ENCODE data around the gene PLCE1. TPM values are rescaled to one million over a fixed set of nuclear protein-coding genes. Genes with fewer than 3 reads are reported as not detected.

Gene PLCE1
- total and polyA plus RNA-seq, 2 of the 8 experiments (the other 6 are each of a cell fraction or from before 2014, with no cell fraction given) = 0.05 to 0.06 TPM

GRCh38 chr10:93996551-93996950, 2.8 kb downstream of the PLCE1 start:
- no peak for FAIRE-seq
- no peak overlapping the region for H4K8ac ChIP-seq (ENCODE audit: extremely low read depth, insufficient read depth, low read length)
- no peak overlapping the region for H3K14ac ChIP-seq (ENCODE audit: insufficient read length)
- no peak overlapping the region for H2BK15ac ChIP-seq (ENCODE audit: low read length)
- CTCF ChIA-PET (ENCODE audit: partially characterized antibody) = interaction anchor here (1.1 kb wide), 1 partner anchor 80 kb away, joined by 3 read pairs; no protein-coding TSS in a partner anchor
- no peak overlapping the region for H3K23ac ChIP-seq (ENCODE audit: insufficient read length)
- peaks cover 24 to 50% (median 42%) of the 10 kb centered on the region in 4 experiments for H3K27me3 ChIP-seq (replicated peaks in 1 of 4; ENCODE audit: control insufficient read depth in 3 of 4, extremely low read depth in 1 of 4, insufficient read depth in 3 of 4, low read length in 3 of 4)
- H3K56ac ChIP-seq (replicated peaks; ENCODE audit: insufficient read length, low read depth, low read length) = no peak overlapping the region
- POLR2A ChIA-PET (ENCODE audit: partially characterized antibody) = no interaction called here
- no peak overlapping the region for H4K5ac ChIP-seq (ENCODE audit: insufficient read length, low read depth, low read length)
- H3K18ac ChIP-seq (ENCODE audit: extremely low read depth, low read length) = no peak overlapping the region
- no peaks in the 10 kb centered on the region for H4K20me1 ChIP-seq (replicated peaks in 1 of 2; ENCODE audit: control insufficient read depth in 1 of 2, insufficient read depth in 2 of 2, low read length in 2 of 2)
- no peaks in the 10 kb centered on the region for H3K79me1 ChIP-seq (ENCODE audit: low read depth, low read length)
- H3K27ac ChIP-seq (ENCODE audit: low read depth, low read length) = no peak overlapping the region
- no peaks in the 10 kb centered on the region for H3K79me2 ChIP-seq (ENCODE audit: control insufficient read depth in 1 of 2, insufficient read depth in 2 of 2, low read length in 2 of 2)
- H3K9me3 ChIP-seq (ENCODE audit: insufficient read depth in 2 of 2, low read depth in 1 of 2, low read length in 1 of 2) = no peaks in the 10 kb centered on the region
- no peak overlapping the region for H3K9ac ChIP-seq (replicated peaks in 1 of 4; ENCODE audit: extremely low read depth in 1 of 4, low read depth in 3 of 4, low read length in 3 of 4)
- H2BK5ac ChIP-seq (ENCODE audit: low read depth, low read length) = no peak overlapping the region
- peaks cover 8% of the 10 kb centered on the region; the same call in 1 of the 2 replicates for H3K23me2 ChIP-seq (ENCODE audit: low read depth, low read length)
- peaks cover 0 to 3% (median 0%) of the 10 kb centered on the region in 4 experiments; a peak in 3 of 7 replicates for H3K4me1 ChIP-seq (replicated peaks in 1 of 4; ENCODE audit: control insufficient read depth in 3 of 4, insufficient read depth in 4 of 4, low read length in 3 of 4)
- H3K4me3 ChIP-seq (ENCODE audit: extremely low read depth in 1 of 4, insufficient read depth in 2 of 4, low read depth in 3 of 4, low read length in 4 of 4) = no peak overlapping the region
- DNase-seq (ENCODE audit: low read depth in 1 of 2, low spot score in 2 of 2) = no peak
- no peak overlapping the region for H2BK12ac ChIP-seq (ENCODE audit: low read depth, low read length)
- no peak overlapping the region for H3K4ac ChIP-seq (replicated peaks; ENCODE audit: insufficient read length, low read depth, low read length)
- no peak overlapping the region for H2BK20ac ChIP-seq (ENCODE audit: low read length)
- no peak overlapping the region for H2BK120ac ChIP-seq (replicated peaks; ENCODE audit: low read depth, low read length)
- H2AK5ac ChIP-seq (ENCODE audit: low read depth, low read length) = no peak overlapping the region
- H2AFZ ChIP-seq (ENCODE audit: low read length) = no peak overlapping the region
- H4K91ac ChIP-seq (replicated peaks; ENCODE audit: insufficient read length, low read length) = no peak overlapping the region
- 87% methylated on average over 3 of the region's 3 CpGs; no CpG with 5 or more reads in 1 of the 2 experiments for WGBS, 2 experiments (ENCODE audit: extremely low coverage in 1 of 2, insufficient coverage in 1 of 2, insufficient read length in 1 of 2, insufficient replicate concordance in 2 of 2, low coverage in 1 of 2, low lambda C conversion rate in 2 of 2, missing lambda C conversion rate in 1 of 2)
- H3K4me2 ChIP-seq (ENCODE audit: insufficient read depth in 1 of 2, low read depth in 2 of 2, low read length in 2 of 2) = no peak overlapping the region
- no peaks in the 10 kb centered on the region for H3K36me3 ChIP-seq (ENCODE audit: control insufficient read depth in 2 of 4, insufficient read depth in 4 of 4, low read length in 3 of 4)
- TF ChIP-seq TAF1 (IDR thresholded peaks at IDR 0.05; ENCODE audit: low read depth, low read length) (no peak), POU5F1 (IDR thresholded peaks at IDR 0.05; ENCODE audit: low read depth, low read length) (no peak), PHF8 (conservative IDR thresholded peaks at IDR 0.05; ENCODE audit: low read depth, low read length) (no peak), SP1 (IDR thresholded peaks at IDR 0.05; ENCODE audit: low read depth, low read length) (no peak), RNF2 (IDR thresholded peaks at IDR 0.05; ENCODE audit: borderline replicate concordance, low read depth, low read length, missing control alignments, poor library complexity, severe bottlenecking) (no peak), NRF1 (IDR thresholded peaks at IDR 0.05; ENCODE audit: low read depth, low read length) (no peak), HDAC2 (IDR thresholded peaks at IDR 0.05; ENCODE audit: borderline replicate concordance in 1 of 2, low read depth in 2 of 2, low read length in 2 of 2) (no peak), EGR1 (IDR thresholded peaks at IDR 0.05; ENCODE audit: borderline replicate concordance, low read depth, low read length) (no peak), ZNF274 (IDR thresholded peaks at IDR 0.05; ENCODE audit: borderline replicate concordance, extremely low read depth, low read length) (no peak), BRCA1 (IDR thresholded peaks at IDR 0.05; ENCODE audit: low read depth, low read length) (no peak), SIRT6 (IDR thresholded peaks at IDR 0.05; ENCODE audit: low read length) (no peak), MAFK (IDR thresholded peaks at IDR 0.05; ENCODE audit: low read depth, low read length) (no peak), BACH1 (IDR thresholded peaks at IDR 0.05; ENCODE audit: low read length) (no peak), RFX5 (IDR thresholded peaks at IDR 0.05; ENCODE audit: borderline replicate concordance, low read depth, low read length) (no peak), TBP (IDR thresholded peaks at IDR 0.05; ENCODE audit: low read depth, low read length) (no peak)

All from H1 (cell line).